CD4-positive, alpha-beta T cell (primary cell): ENCODE data around the gene DMBX1. TPM values are rescaled to one million over a fixed set of nuclear protein-coding genes. Genes with fewer than 3 reads are reported as not detected.

Experiments
- ATAC-seq: fragments of 200-7000 bp; cut with Tn5 transposase; one replicate; pipeline ENCODE4 v1.10.0; 2022; ENCODE audit warnings: mild to moderate bottlenecking; ENCODE audit not compliant: poor library complexity
- CTCF ChIA-PET: fragments of 350-600 bp; sonication (Branson Sonifier 250); formaldehyde crosslinking; loops from one replicate; lab custom pipeline; 2021; ENCODE audit warnings: antibody characterized with exemption, inconsistent platforms; lab: Charles Lee
- POLR2A ChIA-PET: fragments of 350-600 bp; sonication (Branson Sonifier 250); formaldehyde crosslinking; loops from one replicate; lab custom pipeline; 2021; ENCODE audit warnings: antibody characterized with exemption, inconsistent platforms; lab: Charles Lee
- DNase-seq, 14 experiments: peaks; one replicate each; pipeline ENCODE4 v3.0.0-alpha.2; 2013 to 2020; ENCODE audit warnings: mixed read lengths in 2 of 14
- H3K27ac ChIP-seq, 2 donors: one replicate each; pipeline versions ENCODE4 v1.5.1 to v1.7.0; 2013; ENCODE audit warnings: low read length in 2 of 2, low read depth in 1 of 2, mild to moderate bottlenecking in 1 of 2
- H3K27me3 ChIP-seq, 2 experiments: 1 replicate in 1 of 2; 2 replicates in 1 of 2; pipeline versions ENCODE4 v1.6.1 to v1.7.0; 2013; ENCODE audit warnings: low read length in 2 of 2, control low read depth in 1 of 2, mild to moderate bottlenecking in 1 of 2, moderate library complexity in 1 of 2; ENCODE audit not compliant: insufficient read depth in 2 of 2, control insufficient read depth in 1 of 2
- H3K36me3 ChIP-seq: one replicate; pipeline ENCODE4 v1.6.1; 2013; ENCODE audit warnings: low read length, control low read depth; ENCODE audit not compliant: insufficient read depth
- H3K4me1 ChIP-seq: one replicate; pipeline ENCODE4 v1.6.1; 2013; ENCODE audit warnings: low read length, control low read depth; ENCODE audit not compliant: insufficient read depth
- H3K4me3 ChIP-seq: one replicate; pipeline ENCODE4 v1.5.1; 2013; ENCODE audit warnings: mild to moderate bottlenecking, low read length, moderate library complexity
- H3K9me3 ChIP-seq, 2 experiments: 1 replicate in 1 of 2; 2 replicates in 1 of 2; pipeline versions ENCODE4 v1.6.1 to v1.7.0; 2013; ENCODE audit warnings: low read length in 2 of 2, mild to moderate bottlenecking in 2 of 2, control low read depth in 1 of 2, moderate library complexity in 1 of 2; ENCODE audit not compliant: control insufficient read depth in 1 of 2, insufficient read depth in 1 of 2
- H3K27ac Mint-ChIP-seq: one replicate; pipeline ENCODE4 v1.8.0; 2020; ENCODE audit warnings: mixed read lengths
- H3K27me3 Mint-ChIP-seq: one replicate; pipeline ENCODE4 v1.8.0; 2021; ENCODE audit warnings: mixed read lengths
- H3K36me3 Mint-ChIP-seq: one replicate; pipeline ENCODE4 v1.8.0; 2021; ENCODE audit warnings: low read depth, mixed read lengths
- H3K4me1 Mint-ChIP-seq: one replicate; pipeline ENCODE4 v1.8.0; 2021; ENCODE audit warnings: low read depth, mixed read lengths
- H3K4me3 Mint-ChIP-seq: one replicate; pipeline ENCODE4 v1.8.0; 2020; ENCODE audit warnings: mild to moderate bottlenecking, mixed read lengths
- H3K9me3 Mint-ChIP-seq: one replicate; pipeline ENCODE4 v1.8.0; 2020; ENCODE audit warnings: mixed read lengths
- intact Hi-C, 2 experiments: fragments of 100-400 bp; cut with DNase I in 1 of 2; cut with micrococcal nuclease in 1 of 2; formaldehyde crosslinking; loops; one replicate each; pipeline versions ENCODE4 v1.15.1 to v1.9.0; 2023 to 2025; cut with DNase I, micrococcal nuclease
- total RNA-seq, 174 experiments: library from RNA in 2 of 174; stranded (reverse) in 2 of 174; gene quantifications; one replicate each; pipeline ENCODE4 v1.2.3 and lab custom pipeline; 2021 to 2026
- TF ChIP-seq, protein P1 (sequence below): fragments of 200-600 bp; IDR thresholded peaks from one replicate; pipeline ENCODE4 v1.8.0; 2022; ENCODE audit warnings: antibody characterized with exemption, mild to moderate bottlenecking

DMBX1 gene
- total RNA-seq, 2 experiments from 2014 or later, result not detected

DNA sequence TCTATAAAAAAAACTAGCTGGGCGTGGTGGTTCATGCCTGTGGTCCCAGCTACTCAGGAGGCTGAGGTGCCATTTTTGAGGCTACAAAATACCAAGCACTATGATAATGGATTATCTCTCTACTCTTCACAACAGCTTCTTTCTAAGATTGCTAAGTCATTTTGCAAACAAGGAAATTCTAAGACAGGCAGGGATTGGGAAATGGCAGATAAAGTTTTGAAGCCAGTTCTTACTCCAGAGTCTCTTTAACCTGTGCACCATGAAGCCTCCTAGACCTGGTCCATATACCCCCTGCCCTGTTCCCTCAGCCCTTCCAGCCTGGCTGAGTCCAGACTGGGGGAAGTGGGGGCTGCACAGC, 39.5 kb upstream of the DMBX1 start:
- H3K4me3 Mint-ChIP-seq, result no peak overlapping the region
- no peak overlapping the region for H3K4me3 ChIP-seq
- POLR2A ChIA-PET, result no interaction called here
- H3K4me1 Mint-ChIP-seq, result peaks cover 20% of the 10 kb centered on the region
- no peaks in the 10 kb centered on the region for H3K9me3 Mint-ChIP-seq
- intact Hi-C loops, result no loop called here
- no peak for ATAC-seq
- TF ChIP-seq, protein P1, sequence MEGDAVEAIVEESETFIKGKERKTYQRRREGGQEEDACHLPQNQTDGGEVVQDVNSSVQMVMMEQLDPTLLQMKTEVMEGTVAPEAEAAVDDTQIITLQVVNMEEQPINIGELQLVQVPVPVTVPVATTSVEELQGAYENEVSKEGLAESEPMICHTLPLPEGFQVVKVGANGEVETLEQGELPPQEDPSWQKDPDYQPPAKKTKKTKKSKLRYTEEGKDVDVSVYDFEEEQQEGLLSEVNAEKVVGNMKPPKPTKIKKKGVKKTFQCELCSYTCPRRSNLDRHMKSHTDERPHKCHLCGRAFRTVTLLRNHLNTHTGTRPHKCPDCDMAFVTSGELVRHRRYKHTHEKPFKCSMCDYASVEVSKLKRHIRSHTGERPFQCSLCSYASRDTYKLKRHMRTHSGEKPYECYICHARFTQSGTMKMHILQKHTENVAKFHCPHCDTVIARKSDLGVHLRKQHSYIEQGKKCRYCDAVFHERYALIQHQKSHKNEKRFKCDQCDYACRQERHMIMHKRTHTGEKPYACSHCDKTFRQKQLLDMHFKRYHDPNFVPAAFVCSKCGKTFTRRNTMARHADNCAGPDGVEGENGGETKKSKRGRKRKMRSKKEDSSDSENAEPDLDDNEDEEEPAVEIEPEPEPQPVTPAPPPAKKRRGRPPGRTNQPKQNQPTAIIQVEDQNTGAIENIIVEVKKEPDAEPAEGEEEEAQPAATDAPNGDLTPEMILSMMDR, result no peak
- peaks cover 98% of the 10 kb centered on the region for H3K27me3 Mint-ChIP-seq
- H3K4me1 ChIP-seq, result peaks cover 22% of the 10 kb centered on the region
- H3K9me3 ChIP-seq, result peaks cover 0 to 10% of the 10 kb centered on the region in 2 experiments
- H3K27me3 ChIP-seq, result peaks cover 29 to 59% of the 10 kb centered on the region in 2 experiments
- no peaks in the 10 kb centered on the region for H3K36me3 ChIP-seq
- H3K27ac Mint-ChIP-seq, result no peak overlapping the region
- H3K36me3 Mint-ChIP-seq, result no peaks in the 10 kb centered on the region
- CTCF ChIA-PET, result no interaction called here
- DNase-seq, result no peak
- H3K27ac ChIP-seq, result no peak overlapping the region

DNA sequence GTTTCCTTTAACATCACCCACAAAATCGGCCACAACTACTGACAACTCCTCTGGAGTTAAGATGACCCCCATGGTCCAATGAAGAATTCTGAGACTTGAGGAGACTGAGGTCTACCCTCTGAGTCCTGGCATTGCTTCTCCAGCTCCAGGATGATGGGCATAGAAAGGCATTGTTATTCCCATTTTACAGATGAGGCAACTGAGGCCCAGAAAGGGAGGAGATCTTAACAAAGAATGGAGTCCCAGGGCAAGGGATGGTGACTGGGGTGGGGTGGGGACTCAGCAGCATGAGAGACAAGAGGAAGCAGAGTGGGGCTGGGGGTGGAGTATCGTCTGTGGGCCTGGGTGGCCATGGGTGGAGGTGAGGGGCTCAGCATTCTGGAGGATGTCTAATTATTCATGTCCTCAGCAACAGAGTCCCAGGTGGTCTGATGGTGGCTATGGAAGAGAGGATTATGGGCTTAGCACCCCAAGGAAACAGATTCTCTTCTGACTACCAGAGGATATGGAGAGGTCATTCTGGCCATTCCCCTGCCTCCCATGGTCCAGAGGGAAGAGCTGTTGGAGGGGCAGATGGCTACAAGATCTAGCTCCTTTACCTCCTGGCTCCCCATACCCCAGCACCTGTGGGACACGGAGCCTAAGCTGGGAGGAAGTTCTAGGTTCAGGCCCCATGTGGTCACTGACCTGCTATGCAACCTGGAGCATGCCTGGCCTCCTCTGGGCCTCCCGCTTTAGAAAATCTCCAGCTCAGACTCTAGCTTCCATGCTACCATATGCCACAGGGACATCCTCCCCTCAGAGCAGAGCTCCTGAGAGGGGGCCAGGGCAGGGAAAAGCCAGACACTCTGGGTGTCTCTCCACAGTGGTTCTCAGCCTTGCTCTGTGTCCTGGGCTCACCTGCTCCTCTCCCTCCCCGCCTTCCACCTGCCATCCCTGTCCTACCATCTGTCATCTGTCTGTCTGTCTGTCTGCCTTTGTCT, 37.4 kb upstream of the DMBX1 start:
- Mint-ChIP-seq H3K36me3 (no peaks in the 10 kb centered on the region), H3K9me3 (no peaks in the 10 kb centered on the region), H3K27ac (no peak overlapping the region), H3K27me3 (peaks cover 84% of the 10 kb centered on the region), H3K4me1 (peaks cover 12% of the 10 kb centered on the region), H3K4me3 (no peak overlapping the region)
- ChIA-PET CTCF (no interaction called here), POLR2A (no interaction called here)
- H3K36me3 ChIP-seq, result no peaks in the 10 kb centered on the region
- DNase-seq (no peak), ATAC-seq (no peak)
- H3K27me3 ChIP-seq, result peaks cover 23 to 43% of the 10 kb centered on the region in 2 experiments
- intact Hi-C loops, result no loop called here
- no peak overlapping the region for H3K4me3 ChIP-seq
- peaks cover 0 to 10% of the 10 kb centered on the region in 2 experiments for H3K9me3 ChIP-seq
- H3K4me1 ChIP-seq, result peaks cover 15% of the 10 kb centered on the region
- TF ChIP-seq, protein P1, result no peak
- no peak overlapping the region for H3K27ac ChIP-seq

DNA sequence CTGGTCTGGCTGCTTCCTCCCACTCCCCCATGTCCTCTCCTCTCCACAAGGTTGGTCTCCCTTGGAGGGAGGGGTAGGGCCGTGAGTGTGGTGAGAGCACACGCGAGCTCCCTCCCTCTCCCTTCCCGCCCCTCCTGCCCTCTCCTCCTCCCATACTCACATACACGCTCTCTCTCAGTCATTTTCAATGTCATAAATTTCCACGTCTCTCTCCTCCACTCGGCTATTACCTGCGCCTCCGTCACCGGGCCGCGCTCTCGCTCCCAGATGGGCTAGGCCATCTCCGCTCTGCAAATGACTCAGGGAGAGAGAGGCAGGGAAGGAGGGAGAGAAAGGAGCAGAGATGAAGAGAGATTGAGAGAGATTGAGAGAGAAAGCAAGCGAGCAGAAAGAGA, 36.7 kb upstream of the DMBX1 start:
- Histone ChIP-seq H3K4me3 (no peak overlapping the region), H3K9me3 (peaks cover 0 to 6% of the 10 kb centered on the region in 2 experiments), H3K4me1 (peaks cover 8% of the 10 kb centered on the region), H3K27ac (no peak overlapping the region), H3K27me3 (peaks cover 16 to 36% of the 10 kb centered on the region in 2 experiments), H3K36me3 (no peaks in the 10 kb centered on the region)
- ATAC-seq, result no peak
- ChIA-PET CTCF (no interaction called here), POLR2A (no interaction called here)
- TF ChIP-seq, protein P1, result no peak
- DNase-seq, result no peak
- H3K4me1 Mint-ChIP-seq, result peaks cover 8% of the 10 kb centered on the region
- H3K9me3 Mint-ChIP-seq, result no peaks in the 10 kb centered on the region
- no peak overlapping the region for H3K4me3 Mint-ChIP-seq
- intact Hi-C loops, result no loop called here
- H3K36me3 Mint-ChIP-seq, result no peaks in the 10 kb centered on the region
- no peak overlapping the region for H3K27ac Mint-ChIP-seq
- H3K27me3 Mint-ChIP-seq, result peaks cover 77% of the 10 kb centered on the region
